ENCODE results near the gene RABL6.

RABL6 gene

GRCh38 chr9:136769710-136770191 is 38.0 kb upstream of the RABL6 start:
- FAIRE-seq = no peak

GRCh38 chr9:136771907-136772415 is 35.8 kb upstream of the RABL6 start:
- no peak for FAIRE-seq
- TF ChIP-seq, protein P1, sequence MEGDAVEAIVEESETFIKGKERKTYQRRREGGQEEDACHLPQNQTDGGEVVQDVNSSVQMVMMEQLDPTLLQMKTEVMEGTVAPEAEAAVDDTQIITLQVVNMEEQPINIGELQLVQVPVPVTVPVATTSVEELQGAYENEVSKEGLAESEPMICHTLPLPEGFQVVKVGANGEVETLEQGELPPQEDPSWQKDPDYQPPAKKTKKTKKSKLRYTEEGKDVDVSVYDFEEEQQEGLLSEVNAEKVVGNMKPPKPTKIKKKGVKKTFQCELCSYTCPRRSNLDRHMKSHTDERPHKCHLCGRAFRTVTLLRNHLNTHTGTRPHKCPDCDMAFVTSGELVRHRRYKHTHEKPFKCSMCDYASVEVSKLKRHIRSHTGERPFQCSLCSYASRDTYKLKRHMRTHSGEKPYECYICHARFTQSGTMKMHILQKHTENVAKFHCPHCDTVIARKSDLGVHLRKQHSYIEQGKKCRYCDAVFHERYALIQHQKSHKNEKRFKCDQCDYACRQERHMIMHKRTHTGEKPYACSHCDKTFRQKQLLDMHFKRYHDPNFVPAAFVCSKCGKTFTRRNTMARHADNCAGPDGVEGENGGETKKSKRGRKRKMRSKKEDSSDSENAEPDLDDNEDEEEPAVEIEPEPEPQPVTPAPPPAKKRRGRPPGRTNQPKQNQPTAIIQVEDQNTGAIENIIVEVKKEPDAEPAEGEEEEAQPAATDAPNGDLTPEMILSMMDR (IDR thresholded peaks at IDR 0.05; ENCODE audit: insufficient read depth, missing control alignments) = no peak
- no peak for DNase-seq (ENCODE audit: insufficient read length, low spot score)

More at GRCh38 chr9:136769710-136770191, 38.0 kb upstream of the RABL6 start:
- TF ChIP-seq, protein P1 (IDR thresholded peaks at IDR 0.05; ENCODE audit: insufficient read depth, missing control alignments) = peak; percentile 58
- peak; percentile 85 for DNase-seq (ENCODE audit: insufficient read length, low spot score)

DNA sequence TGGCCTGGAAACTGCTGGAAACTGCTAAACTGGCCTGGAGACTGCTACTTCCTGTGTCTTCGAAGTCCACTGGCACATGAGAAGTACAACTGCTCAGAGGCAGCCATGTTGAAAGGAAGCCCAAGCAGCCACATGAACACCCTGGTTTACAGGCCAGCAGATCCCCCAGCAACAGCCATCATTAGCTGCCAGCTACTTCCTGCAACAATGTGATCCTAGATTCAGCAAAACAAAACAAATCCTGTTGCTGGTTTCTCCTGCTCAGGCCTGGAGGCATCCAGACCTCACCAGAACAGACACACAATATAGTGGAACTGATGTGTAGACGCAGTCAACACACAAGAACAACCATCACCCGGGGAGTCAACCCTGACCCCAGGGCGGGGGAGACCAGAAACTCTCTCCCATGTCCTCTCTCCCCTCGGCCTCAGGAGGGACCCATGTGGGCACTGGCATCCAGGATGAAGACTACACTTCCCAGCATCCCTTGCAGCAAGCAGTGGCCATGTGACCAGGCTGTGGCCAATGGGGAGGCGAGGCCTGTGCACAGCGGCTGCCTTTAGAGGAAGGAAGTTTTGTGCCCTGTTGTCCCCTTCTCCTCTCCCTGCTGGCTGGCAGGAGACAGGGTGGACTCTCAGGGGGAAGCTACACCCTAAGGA is 34.2 kb upstream of the RABL6 start:
- DNase-seq (ENCODE audit: insufficient read length, low spot score) (no peak), FAIRE-seq (no peak)
- TF ChIP-seq, protein P1 (IDR thresholded peaks at IDR 0.05; ENCODE audit: insufficient read depth, missing control alignments) = no peak

GRCh38 chr9:136774416-136775045 is 33.2 kb upstream of the RABL6 start:
- DNase-seq (ENCODE audit: insufficient read length, low spot score) (no peak), FAIRE-seq (no peak)
- TF ChIP-seq, protein P1 (IDR thresholded peaks at IDR 0.05; ENCODE audit: insufficient read depth, missing control alignments) = no peak

GRCh38 chr9:136775191-136775590 is 32.6 kb upstream of the RABL6 start:
- FAIRE-seq (no peak), DNase-seq (ENCODE audit: insufficient read length, low spot score) (no peak)
- TF ChIP-seq, protein P1 (IDR thresholded peaks at IDR 0.05; ENCODE audit: insufficient read depth, missing control alignments) = no peak

- FAIRE-seq (no peak), DNase-seq (ENCODE audit: insufficient read length, low spot score) (no peak)
- TF ChIP-seq, protein P1 (IDR thresholded peaks at IDR 0.05; ENCODE audit: insufficient read depth, missing control alignments) = no peak
Measured at GRCh38 chr9:136776947-136777346, 30.8 kb upstream of the RABL6 start.

DNA sequence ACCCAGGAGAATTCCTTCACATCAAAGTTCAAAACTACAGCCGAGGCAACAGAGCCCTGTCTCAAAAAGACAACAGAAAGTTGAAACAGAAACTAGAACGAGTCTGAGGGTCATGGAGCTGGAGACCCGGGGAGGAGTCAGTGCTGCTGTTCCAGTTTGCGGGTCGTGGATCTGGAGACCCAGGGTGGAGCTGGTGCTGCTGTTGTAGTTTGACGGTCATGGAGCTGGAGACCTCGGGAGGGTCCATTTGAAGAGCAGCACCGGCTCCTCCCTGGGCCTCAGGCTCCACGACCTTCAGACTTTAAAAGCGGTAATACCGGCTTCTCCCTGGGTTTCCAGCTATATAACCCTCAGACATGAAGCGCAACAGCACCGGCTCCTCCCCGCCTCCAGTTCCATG is 30.4 kb upstream of the RABL6 start:
- DNase-seq (ENCODE audit: insufficient read length, low spot score) = no peak
- no peak for FAIRE-seq
- TF ChIP-seq, protein P1 (IDR thresholded peaks at IDR 0.05; ENCODE audit: insufficient read depth, missing control alignments) = no peak

Measured in D721Med (cell line).